Measurements from ENCODE around the gene MRC2.

DNA sequence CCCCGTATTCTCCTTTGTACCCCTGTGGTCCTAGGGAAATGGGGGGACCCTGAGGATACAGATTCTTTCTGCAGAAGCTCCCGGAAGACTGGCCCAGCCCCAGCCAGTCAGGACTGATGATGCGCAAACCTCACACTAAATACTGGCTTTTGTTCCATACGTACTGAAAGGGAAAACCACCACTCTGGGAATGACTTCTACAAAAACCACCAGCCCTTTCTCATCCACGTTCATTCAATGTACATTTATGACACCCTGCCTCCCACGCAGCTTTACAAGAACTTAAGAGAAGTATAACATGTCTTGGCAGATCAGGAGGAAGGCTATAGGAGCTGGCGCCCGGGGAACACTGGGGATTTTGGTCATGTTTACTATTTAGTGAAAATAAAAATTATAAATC is 110.0 kb downstream of the MRC2 start:
- TF ChIP-seq EZH2phosphoT487 (IDR thresholded peaks at IDR 0.05; ENCODE audit: insufficient read depth, low read depth) (no peak), EZH2 (IDR thresholded peaks at IDR 0.05; ENCODE audit: insufficient read depth, poor library complexity, severe bottlenecking) (no peak)

Data from GM23248 (cell line).